NCI-H1436 (cell line): Measurements from ENCODE around the gene TNFRSF25.
A peak's percentile ranks its signal among the peaks of the same experiment; 100 is the strongest.

Experiments used
- DNase-seq: peaks from one replicate; lab custom pipeline; 2025; lab: John Stamatoyannopoulos, UW

TNFRSF25 gene

GRCh38 chr1:6487804-6488484 lies 22.0 kb upstream of the TNFRSF25 start:
- DNase-seq, result no peak

GRCh38 chr1:6486433-6487011 lies 20.5 kb upstream of the TNFRSF25 start:
- peak; percentile 87 for DNase-seq

- DNase-seq, result no peak
Observed at GRCh38 chr1:6485168-6486101, 19.5 kb upstream of the TNFRSF25 start.

- no peak for DNase-seq
Observed at GRCh38 chr1:6484826-6485167, 18.8 kb upstream of the TNFRSF25 start.

GRCh38 chr1:6483761-6484117 lies 17.8 kb upstream of the TNFRSF25 start:
- DNase-seq, result no peak

GRCh38 chr1:6483017-6483760 lies 17.2 kb upstream of the TNFRSF25 start:
- DNase-seq, result peak; percentile 29

GRCh38 chr1:6481820-6482219 lies 15.8 kb upstream of the TNFRSF25 start:
- DNase-seq, result no peak

GRCh38 chr1:6477039-6477820 lies 11.3 kb upstream of the TNFRSF25 start:
- DNase-seq, result no peak

- DNase-seq, result no peak
Observed at GRCh38 chr1:6476483-6476882, 10.5 kb upstream of the TNFRSF25 start.

- peak; percentile 45 for DNase-seq
Observed at GRCh38 chr1:6475381-6476133, 9.6 kb upstream of the TNFRSF25 start.

GRCh38 chr1:6474815-6475282 lies 8.9 kb upstream of the TNFRSF25 start:
- DNase-seq, result no peak

- DNase-seq, result peak; percentile 87
Observed at GRCh38 chr1:6473974-6474814, 8.2 kb upstream of the TNFRSF25 start.

GRCh38 chr1:6473156-6473555 lies 7.2 kb upstream of the TNFRSF25 start:
- no peak for DNase-seq

GRCh38 chr1:6472391-6472790 lies 6.4 kb upstream of the TNFRSF25 start:
- DNase-seq, result no peak

- no peak for DNase-seq
Observed at GRCh38 chr1:6471970-6472368, 6.0 kb upstream of the TNFRSF25 start.

GRCh38 chr1:6471086-6471969 lies 5.4 kb upstream of the TNFRSF25 start:
- no peak for DNase-seq

- DNase-seq, result no peak
Observed at GRCh38 chr1:6470132-6471085, 4.4 kb upstream of the TNFRSF25 start.
